GM21529 (cell line): ENCODE measurements around the gene ZNF213.
"Not testable (repeated sequence)": the region's sequence is repeated elsewhere in the genome, so short reads cannot be mapped to it uniquely, and the experiment has no call there.

ENCODE experiments used
- ATAC-seq: cut with Tn5 transposase; IDR thresholded peaks from one replicate; pipeline ENCODE4 v1.9.1; 2021; ENCODE audit not compliant: unreplicated experiment

Gene ZNF213

DNA sequence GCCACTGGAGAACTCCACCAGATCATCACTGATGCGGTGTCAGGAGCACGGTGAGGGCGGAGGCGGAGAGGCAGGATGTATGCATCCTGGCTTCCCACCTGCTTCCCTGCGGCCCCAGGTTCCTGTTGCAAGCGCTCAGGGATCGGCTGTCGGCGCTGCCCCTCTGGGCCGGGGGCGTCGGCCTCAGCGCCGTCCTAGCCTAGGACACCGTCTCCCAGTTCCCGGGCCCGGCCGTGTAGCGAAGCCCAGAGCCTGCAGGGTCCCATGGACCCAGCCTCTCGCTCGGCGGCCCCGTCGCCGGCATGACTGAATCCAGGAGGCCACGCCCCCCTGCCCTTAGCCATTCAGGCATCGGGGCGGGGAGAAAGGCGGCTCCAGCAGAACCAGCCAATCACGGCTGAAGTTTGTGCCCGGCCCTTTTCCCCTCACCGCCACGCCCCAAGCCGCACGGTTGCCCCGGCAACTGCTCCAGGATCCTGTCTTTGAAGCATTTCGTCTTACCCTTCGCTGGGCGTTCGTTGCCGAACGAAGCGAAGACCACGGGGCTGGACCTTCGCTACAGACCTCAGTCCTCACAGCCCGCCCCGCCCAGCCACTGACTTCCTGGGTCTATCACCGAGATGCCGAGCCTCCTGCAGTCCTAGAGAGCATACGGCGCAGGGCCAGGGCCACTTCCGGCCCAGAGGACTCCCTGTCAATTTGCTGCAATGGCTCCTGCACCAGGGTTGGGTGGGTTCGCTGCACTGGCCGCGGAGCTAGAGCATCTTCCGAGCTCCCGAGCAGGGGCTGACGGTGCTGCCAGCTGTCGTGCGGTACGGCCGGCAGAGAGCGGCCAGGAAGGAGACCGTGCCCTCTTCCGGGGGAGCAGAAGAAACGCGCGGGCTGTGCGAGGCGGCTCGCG, 10.6 kb upstream of the ZNF213 start:
- ATAC-seq, result peak; percentile 83

DNA sequence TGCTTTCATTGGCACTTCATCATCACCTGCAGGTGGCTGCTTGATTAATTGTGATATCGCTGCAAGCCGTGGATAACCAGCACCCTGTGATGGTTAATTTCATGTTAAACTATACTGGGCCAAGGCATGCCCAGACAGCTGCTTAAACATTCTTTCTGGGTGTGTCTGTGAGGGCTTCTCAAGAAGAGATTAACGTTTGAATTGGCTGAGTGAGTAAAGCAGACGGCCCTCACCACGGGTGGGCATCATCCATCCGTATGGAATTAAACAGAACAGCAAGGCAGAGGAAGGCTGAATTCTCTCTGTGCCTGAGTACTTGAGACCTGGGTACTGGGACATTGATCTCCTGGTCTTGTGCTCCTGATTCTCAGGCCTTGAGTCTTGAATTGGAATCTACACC, 7.1 kb upstream of the ZNF213 start:
- ATAC-seq, result no peak

DNA sequence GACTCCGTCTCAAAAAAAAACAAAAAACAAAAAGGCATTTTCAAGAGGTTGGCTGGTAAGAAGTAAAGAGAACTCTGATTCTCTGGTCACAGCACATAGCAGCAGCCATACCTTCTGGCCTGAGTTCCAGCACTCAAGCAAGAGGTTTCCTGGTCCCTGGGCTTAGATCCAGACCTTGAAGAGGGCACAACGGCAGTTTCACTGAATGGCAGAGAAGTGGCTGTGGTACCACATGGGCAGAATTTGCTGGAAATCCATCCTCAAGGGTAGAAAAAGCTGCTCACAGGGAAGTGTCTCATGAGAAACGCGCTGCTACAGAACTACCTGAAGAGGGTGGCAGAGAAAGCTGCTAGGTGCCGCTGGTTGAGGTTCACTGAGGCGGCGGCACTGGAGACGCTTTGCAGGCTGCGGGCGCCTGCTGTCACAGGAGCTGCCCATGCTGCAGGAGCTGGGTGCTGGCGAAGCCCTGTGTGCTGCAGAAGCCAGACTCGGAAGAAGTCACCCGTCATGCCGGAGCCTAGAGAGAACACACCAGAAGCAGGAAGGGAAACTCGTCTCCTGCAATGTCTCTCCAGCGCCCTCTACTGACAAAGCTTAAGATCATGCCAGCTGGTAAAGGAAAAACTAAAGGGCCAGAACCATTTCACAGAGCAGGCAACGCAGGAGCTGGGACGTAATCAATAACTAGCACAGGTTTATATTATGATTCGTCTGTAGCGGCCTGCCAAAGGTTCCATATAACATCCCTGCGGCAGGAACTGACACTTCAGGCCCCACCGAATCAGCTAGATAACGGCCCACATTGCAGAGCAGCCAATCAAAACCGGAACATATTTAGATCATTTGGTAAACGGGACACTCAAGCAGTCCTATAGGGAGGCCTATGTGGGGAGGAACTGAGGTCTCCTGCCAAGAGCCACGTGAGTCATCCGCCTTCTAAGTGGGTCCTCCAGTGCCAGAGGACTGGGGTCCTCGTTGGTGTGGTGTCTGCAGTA, 5.4 kb upstream of the ZNF213 start:
- ATAC-seq, result peak; percentile 57

DNA sequence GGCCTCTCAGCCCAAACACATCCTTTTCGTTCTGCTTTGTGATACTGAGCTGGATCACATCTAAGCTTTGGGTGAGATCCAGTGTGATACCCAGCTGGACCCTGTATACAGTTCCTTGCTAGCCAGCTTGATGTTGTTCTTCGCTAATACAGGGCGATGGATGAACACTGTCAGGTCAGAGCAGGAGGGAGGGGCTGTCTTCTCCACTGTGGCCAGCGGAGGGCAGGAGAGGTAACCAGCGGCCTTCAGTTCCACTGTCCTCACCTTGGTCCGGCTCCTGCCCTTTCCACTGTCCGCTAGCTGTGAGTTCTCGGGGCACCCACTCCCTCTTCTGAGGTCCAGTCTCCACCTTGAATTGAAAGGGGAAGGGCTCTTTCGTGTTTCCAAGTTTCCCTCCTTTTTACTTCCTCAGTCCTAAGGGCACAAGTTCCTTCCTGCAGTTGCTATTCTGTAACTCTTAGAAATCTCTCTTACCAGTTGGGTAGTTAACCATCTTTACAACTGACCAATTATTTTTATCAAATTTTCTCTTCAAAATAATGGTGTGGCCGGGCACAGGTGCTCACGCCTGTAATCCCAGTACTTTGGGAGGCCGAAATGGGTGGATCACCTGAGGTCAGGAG, 3.0 kb upstream of the ZNF213 start:
- ATAC-seq, result no peak

DNA sequence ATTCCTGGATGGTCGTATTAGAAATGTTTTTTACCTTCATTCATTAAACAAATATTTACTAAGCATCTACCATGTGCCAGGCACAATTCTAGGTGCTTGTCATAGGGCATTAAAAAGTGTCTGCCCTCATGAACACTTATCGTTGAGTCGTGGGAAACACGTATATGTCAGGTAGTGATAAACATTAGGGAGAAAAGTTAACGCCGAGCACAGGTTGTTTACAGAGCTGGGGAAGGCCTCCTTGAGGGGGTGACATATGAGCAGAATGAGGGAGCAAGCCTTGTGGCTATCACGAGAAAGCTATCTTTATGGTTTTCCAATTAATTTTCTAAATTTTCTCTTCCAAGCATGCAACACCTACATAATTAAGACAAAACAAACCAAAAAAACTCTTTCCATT, 985 bp upstream of the ZNF213 start:
- no peak for ATAC-seq

DNA sequence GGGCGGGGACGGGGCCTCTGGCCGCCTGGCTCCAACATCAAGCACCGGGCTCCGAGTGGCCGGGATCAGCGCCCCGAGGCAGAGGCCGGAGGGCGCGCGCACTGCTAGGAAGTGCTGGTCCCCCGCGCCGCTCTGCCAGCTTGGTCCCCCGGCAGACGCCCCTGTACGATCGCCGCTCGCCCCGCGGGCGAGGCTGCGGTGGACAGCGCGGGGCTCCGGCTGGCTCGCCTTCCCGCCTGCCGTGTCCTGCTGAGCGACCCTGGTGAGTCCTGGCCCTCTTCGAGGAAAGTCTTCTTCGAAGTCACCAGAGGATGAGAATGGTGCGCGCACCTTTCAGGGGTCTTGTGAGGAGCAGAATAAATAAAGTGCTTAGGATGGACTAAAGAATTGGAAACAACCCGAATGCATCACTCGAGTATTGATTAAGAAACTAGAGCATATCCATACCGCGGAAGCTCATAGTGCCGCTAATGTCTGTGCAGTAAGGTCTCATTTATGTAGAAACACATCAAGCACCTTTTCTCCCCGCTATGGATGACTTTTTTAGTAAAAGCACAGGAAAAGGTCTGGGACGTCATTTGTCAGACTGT, 392 bp downstream of the ZNF213 start:
- peak; percentile 44 for ATAC-seq

DNA sequence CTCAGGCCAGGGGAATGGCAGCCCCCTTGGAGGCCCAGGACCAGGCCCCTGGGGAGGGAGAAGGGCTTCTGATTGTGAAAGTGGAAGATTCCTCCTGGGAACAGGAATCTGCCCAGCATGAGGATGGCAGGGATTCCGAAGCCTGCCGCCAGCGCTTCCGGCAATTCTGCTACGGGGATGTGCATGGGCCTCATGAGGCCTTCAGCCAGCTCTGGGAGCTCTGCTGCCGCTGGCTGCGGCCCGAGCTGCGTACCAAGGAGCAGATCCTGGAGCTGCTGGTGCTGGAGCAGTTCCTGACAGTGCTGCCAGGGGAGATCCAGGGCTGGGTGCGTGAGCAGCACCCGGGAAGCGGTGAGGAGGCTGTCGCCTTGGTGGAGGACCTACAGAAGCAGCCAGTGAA, 2.4 kb downstream of the ZNF213 start:
- no peak for ATAC-seq

DNA sequence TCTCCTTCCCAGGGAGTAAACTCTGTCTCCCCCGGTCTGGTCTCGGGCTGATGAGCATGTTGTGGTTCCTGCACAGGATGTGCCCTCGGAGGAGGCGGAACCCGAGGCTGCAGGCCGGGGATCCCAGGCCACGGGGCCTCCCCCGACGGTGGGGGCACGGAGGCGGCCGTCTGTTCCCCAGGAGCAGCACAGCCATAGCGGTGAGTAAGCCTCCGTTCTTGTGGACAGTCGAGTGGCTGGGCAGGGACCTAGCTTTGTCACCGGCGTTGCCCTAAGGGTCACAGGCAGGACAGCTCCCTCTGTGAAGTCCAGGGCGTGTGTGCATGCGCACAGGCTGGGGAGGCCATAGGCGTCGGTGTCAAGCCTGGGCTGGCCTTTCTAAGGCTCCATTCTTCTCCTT, 3.5 kb downstream of the ZNF213 start:
- ATAC-seq, result no peak

DNA sequence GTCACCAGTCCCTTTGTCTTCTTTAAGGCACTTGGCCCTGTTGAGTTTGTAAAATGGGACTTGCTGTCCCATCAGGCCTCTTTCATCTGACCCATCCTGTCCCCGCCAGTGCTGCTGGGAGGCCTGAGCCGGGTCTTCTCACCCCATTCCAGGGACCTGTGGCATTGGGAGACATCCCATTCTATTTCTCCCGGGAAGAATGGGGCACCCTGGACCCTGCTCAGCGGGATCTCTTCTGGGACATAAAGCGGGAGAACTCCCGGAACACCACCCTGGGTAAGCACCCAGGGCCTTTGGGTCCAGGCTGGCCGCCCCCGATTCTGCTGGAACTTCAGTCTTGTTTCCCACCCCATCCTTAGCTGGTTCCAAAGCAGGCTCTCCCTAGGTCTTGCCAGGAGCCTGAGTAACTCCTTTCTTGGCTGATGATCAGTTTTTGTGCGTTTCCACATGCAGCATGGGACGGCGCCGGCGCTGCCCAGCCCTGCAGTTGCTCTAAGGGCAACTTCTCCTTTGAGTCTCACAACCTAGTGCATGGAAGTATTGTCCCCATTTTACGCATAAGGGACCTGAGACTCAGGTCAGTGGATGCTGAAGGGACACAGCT, 4.1 kb downstream of the ZNF213 start:
- ATAC-seq, result no peak

DNA sequence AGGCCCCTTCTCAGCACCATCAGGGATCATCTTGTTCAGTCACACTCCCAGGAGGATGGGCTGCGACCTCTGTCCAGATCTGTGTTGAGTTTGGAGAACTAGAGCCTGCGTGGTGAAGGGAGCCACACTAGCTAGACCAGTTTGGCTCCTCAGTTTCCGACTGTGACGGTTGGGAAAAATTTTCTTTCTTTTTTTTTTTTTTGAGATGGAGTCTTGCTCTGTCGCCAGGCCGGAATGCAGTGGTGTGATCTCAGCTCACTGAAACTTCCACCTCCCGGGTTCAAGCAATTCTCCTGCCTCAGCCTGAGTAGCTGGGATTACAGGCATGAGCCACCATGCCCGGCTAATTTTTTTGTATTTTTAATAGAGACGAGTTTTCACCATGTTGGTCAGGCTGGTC, 4.7 kb downstream of the ZNF213 start:
- ATAC-seq, result not testable (repeated sequence)

DNA sequence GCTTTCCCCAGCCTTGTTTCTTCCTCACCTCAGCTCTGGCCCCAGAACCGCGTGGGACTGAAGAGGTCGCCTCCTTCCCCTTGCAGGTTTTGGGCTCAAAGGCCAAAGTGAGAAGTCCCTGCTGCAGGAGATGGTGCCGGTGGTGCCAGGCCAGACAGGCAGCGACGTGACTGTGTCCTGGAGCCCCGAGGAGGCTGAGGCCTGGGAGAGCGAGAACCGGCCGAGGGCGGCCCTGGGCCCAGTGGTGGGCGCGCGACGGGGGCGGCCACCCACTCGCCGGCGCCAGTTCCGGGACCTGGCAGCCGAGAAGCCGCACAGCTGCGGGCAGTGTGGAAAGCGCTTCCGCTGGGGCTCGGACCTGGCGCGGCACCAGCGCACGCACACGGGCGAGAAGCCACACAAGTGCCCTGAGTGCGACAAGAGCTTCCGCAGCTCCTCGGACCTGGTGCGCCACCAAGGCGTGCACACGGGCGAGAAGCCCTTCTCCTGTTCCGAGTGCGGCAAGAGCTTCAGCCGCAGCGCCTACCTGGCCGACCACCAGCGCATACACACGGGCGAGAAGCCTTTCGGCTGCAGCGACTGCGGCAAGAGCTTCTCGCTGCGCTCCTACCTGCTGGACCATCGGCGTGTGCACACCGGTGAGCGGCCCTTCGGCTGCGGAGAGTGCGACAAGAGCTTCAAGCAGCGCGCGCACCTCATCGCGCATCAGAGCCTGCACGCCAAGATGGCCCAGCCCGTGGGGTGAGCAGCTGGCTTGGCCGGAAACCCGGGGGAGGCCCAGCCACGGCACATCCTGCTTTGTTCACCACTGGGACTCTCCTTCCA, 6.0 kb downstream of the ZNF213 start:
- ATAC-seq, result no peak

DNA sequence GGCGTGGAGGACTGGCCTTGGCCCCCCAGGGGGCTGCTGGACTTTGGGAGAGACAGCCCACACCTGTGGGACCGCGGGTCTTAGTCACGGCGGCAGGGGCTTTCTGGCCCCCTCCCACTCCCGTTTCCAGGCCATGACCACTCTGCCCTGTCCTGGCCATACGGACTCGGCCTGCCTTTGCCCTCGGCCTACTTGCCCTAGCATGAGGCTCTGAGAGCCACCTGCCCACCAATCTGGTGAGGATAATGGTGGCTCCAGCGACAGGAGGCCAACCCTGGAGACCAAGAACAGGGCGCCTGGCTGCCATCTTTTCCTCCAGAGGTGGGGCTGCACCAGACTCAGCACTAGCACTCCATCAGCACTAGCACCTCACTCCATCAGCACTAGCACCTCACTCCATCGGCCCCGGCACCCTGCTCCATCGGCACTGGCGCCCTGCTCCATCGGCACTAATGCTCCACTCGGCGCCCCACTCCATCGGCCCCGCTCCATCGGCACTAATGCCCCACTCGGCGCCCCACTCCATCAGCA, 7.0 kb downstream of the ZNF213 start:
- no peak for ATAC-seq

DNA sequence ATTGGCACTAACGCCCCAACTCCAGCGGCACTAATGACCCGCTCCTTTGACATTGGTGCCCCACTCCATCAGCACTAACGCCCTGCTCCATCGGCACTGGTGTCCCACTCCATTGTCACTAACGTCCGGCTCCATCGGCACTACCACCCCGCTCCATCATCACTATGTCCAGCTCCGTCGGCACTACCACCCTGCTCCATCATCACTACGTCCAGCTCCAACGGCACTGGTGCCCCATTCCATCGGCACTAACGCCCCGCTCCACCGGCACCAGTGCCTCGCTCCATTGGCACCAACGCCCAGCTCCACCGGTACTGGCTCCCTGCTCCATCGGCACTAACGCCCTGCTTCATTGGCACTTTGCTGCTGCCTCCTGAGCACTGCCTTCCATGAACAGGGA, 7.5 kb downstream of the ZNF213 start:
- no peak for ATAC-seq

DNA sequence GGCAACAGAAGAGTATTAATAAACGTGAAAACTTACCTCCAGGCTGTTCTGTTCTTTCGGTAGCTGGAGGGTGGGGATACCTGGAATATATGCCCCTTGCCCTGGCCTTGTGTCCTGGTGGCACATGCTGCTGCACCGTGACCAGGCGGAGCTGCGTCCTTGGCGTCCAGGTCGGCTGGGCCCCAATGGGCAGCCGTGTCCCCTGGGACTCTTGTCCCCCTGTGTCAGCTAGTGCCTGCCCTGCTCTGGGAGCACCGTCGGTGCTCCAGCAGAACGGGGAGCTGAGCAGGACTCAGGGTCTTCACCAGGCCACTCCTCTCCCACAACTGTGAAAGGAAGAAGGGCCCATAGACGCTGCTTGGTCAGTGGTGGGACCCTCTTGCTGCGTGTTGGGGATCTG, 7.9 kb downstream of the ZNF213 start:
- no peak for ATAC-seq

DNA sequence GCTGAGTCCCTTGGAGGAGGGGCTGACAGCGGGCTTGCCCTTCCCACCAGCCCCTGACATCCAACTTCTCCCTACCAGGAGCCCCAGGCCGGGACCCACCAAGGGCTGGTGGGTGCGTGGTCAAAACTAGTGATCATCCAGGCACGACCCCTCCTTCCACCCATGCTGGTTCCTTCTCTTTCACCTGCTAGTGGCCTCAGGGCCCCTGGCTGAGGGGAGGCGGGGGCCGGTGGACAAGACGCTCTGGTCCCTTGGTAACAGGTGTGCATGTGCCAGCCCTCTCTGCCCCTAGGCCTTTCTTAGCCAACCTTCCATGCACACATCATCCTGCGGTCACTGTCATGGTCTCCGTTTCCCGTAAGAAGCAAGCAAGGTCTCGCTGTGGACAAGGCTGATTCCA, 8.4 kb downstream of the ZNF213 start:
- ATAC-seq, result no peak

DNA sequence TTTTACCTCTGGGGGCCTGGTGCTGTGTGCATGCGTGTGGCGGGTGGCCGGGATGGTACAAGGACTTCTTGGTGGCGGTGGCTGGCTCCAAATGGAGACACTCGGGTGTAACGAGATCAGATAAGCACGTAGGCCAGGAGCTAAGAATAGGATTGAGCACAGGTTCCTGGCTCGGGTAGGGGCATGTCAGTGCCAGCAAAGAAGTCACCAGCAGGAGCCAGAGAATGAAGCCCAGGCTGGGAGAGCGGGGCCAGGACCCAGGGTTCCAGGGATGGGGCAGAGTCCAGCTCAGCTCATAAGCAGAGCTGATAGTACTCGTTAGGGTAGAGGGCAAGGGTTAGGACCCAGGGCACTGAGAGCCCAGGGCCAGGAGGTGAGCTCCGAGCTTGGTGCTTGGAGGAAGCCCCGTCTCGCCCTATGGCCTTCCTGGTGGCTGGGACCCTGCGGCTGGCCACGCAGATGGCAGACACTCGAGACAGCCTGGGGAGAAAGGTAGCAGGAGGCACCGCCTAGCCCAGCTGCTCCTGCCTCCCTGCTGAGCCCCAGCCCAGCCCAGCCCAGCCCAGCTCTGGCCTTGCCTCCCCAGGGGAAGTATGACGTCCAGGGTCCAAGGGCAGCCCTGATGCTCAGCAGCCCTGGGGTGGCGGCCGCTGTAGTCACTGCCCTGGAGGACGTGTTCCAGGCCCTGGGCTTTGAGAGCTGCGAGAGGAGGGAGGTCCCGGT, 8.9 kb downstream of the ZNF213 start:
- no peak for ATAC-seq

DNA sequence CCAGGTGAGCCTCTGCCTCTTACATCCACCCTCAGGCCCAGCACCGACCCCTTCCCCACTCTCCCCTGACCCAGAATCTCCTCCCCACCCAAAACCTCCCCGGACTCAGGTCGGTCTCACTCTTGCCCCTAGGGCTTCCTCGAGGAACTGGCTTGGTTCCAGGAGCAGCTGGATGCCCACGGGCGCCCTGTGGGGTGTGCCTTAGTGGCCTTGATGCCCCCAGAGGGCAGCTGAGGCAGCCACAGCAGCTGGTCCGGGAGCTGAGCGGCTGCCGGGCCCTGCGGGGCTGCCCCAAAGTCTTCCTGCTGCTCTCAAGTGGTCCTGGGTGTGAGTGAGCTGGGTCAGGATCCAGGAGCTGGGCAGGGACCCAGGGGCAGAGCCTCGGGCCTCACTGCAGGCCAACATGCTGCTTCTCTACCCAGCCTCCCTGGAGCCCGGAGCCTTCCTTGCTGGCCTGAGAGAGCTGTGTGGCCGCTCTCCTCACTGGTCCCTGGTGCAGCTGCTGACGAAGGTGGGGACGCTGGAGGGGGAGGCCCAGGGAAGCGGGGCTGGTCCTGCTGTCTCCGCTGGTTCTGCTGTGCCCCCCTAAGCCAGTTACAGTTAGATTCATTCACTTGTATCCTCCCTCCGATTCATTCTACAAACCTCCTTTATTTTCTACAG, 9.6 kb downstream of the ZNF213 start:
- no peak for ATAC-seq

DNA sequence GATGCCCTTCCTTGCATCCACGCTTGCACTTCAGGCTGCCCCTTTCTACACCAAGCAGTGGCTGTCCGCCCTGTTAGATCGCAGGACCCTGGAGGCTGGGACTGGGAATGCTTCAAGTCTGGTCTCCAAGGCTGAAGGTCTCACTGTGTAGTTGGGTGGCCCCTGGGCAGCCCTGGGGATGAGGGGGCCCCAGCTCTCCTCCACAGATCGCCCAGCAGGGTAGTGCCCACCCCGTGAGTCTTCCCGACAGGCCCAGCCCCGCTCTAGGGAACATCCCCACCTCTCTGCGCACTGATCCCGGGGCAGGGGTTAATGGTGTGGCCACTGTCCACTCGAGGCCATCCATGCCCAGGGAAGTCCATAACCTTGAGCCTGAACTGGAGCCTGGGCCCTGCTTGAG, 10.3 kb downstream of the ZNF213 start:
- no peak for ATAC-seq
